CD4-positive, alpha-beta T cell (primary cell): ENCODE measurements around the gene PCF11. TPM values are rescaled to one million over a fixed set of nuclear protein-coding genes. Genes with fewer than 3 reads are reported as not detected.
"Not testable (repeated sequence)": the region's sequence is repeated elsewhere in the genome, so short reads cannot be mapped to it uniquely, and the experiment has no call there.

Experiments used
- ATAC-seq: fragments of 200-7000 bp; cut with Tn5 transposase; one replicate; pipeline ENCODE4 v1.10.0; 2022; ENCODE audit warnings: mild to moderate bottlenecking; ENCODE audit not compliant: poor library complexity
- CTCF ChIA-PET: fragments of 350-600 bp; sonication (Branson Sonifier 250); formaldehyde crosslinking; loops from one replicate; lab custom pipeline; 2021; ENCODE audit warnings: antibody characterized with exemption, inconsistent platforms; lab: Charles Lee
- POLR2A ChIA-PET: fragments of 350-600 bp; sonication (Branson Sonifier 250); formaldehyde crosslinking; loops from one replicate; lab custom pipeline; 2021; ENCODE audit warnings: antibody characterized with exemption, inconsistent platforms; lab: Charles Lee
- DNase-seq, 14 experiments: peaks; one replicate each; pipeline ENCODE4 v3.0.0-alpha.2; 2013 to 2020; ENCODE audit warnings: mixed read lengths in 2 of 14
- H3K27ac ChIP-seq, 2 donors: one replicate each; pipeline versions ENCODE4 v1.5.1 to v1.7.0; 2013; ENCODE audit warnings: low read length in 2 of 2, low read depth in 1 of 2, mild to moderate bottlenecking in 1 of 2
- H3K27me3 ChIP-seq, 2 experiments: 1 replicate in 1 of 2; 2 replicates in 1 of 2; pipeline versions ENCODE4 v1.6.1 to v1.7.0; 2013; ENCODE audit warnings: low read length in 2 of 2, control low read depth in 1 of 2, mild to moderate bottlenecking in 1 of 2, moderate library complexity in 1 of 2; ENCODE audit not compliant: insufficient read depth in 2 of 2, control insufficient read depth in 1 of 2
- H3K36me3 ChIP-seq: one replicate; pipeline ENCODE4 v1.6.1; 2013; ENCODE audit warnings: low read length, control low read depth; ENCODE audit not compliant: insufficient read depth
- H3K4me1 ChIP-seq: one replicate; pipeline ENCODE4 v1.6.1; 2013; ENCODE audit warnings: low read length, control low read depth; ENCODE audit not compliant: insufficient read depth
- H3K4me3 ChIP-seq: one replicate; pipeline ENCODE4 v1.5.1; 2013; ENCODE audit warnings: mild to moderate bottlenecking, low read length, moderate library complexity
- H3K9me3 ChIP-seq, 2 experiments: 1 replicate in 1 of 2; 2 replicates in 1 of 2; pipeline versions ENCODE4 v1.6.1 to v1.7.0; 2013; ENCODE audit warnings: low read length in 2 of 2, mild to moderate bottlenecking in 2 of 2, control low read depth in 1 of 2, moderate library complexity in 1 of 2; ENCODE audit not compliant: control insufficient read depth in 1 of 2, insufficient read depth in 1 of 2
- H3K27ac Mint-ChIP-seq: one replicate; pipeline ENCODE4 v1.8.0; 2020; ENCODE audit warnings: mixed read lengths
- H3K27me3 Mint-ChIP-seq: one replicate; pipeline ENCODE4 v1.8.0; 2021; ENCODE audit warnings: mixed read lengths
- H3K36me3 Mint-ChIP-seq: one replicate; pipeline ENCODE4 v1.8.0; 2021; ENCODE audit warnings: low read depth, mixed read lengths
- H3K4me1 Mint-ChIP-seq: one replicate; pipeline ENCODE4 v1.8.0; 2021; ENCODE audit warnings: low read depth, mixed read lengths
- H3K4me3 Mint-ChIP-seq: one replicate; pipeline ENCODE4 v1.8.0; 2020; ENCODE audit warnings: mild to moderate bottlenecking, mixed read lengths
- H3K9me3 Mint-ChIP-seq: one replicate; pipeline ENCODE4 v1.8.0; 2020; ENCODE audit warnings: mixed read lengths
- CTCF ChIP-seq: fragments of 200-600 bp; IDR thresholded peaks from one replicate; pipeline ENCODE4 v1.8.0; 2022; ENCODE audit warnings: antibody characterized with exemption, mild to moderate bottlenecking
- intact Hi-C, 2 experiments: fragments of 100-400 bp; cut with DNase I in 1 of 2; cut with micrococcal nuclease in 1 of 2; formaldehyde crosslinking; loops; one replicate each; pipeline versions ENCODE4 v1.15.1 to v1.9.0; 2023 to 2025; cut with DNase I, micrococcal nuclease
- total RNA-seq, 174 experiments: library from RNA in 2 of 174; stranded (reverse) in 2 of 174; gene quantifications; one replicate each; pipeline ENCODE4 v1.2.3 and lab custom pipeline; 2021 to 2026

Gene PCF11
- total RNA-seq, 2 experiments from 2014 or later, result 119 to 124 TPM

- intact Hi-C loops, result no loop called here
- ATAC-seq (no peak), DNase-seq (no peak)
- H3K27me3 ChIP-seq, result no peaks in the 10 kb centered on the region
- H3K4me3 ChIP-seq, result no peak overlapping the region
- ChIA-PET POLR2A (interaction anchor here (1.2 kb wide), 1 partner anchor 9 kb away, joined by 3 read pairs; no protein-coding TSS in a partner anchor), CTCF (no interaction called here)
- Mint-ChIP-seq H3K27ac (no peak overlapping the region), H3K27me3 (no peaks in the 10 kb centered on the region), H3K4me1 (peaks cover 10% of the 10 kb centered on the region), H3K36me3 (no peaks in the 10 kb centered on the region), H3K4me3 (no peak overlapping the region), H3K9me3 (no peaks in the 10 kb centered on the region)
- H3K27ac ChIP-seq, result no peak overlapping the region
- H3K4me1 ChIP-seq, result peaks cover 8% of the 10 kb centered on the region
- TF ChIP-seq CTCF, result no peak
- H3K9me3 ChIP-seq, result no peaks in the 10 kb centered on the region
- no peaks in the 10 kb centered on the region for H3K36me3 ChIP-seq
Measured at GRCh38 chr11:83127310-83127637, 29.7 kb upstream of the PCF11 start.

GRCh38 chr11:83132191-83132590, 24.7 kb upstream of the PCF11 start:
- Mint-ChIP-seq H3K4me1 (no peaks in the 10 kb centered on the region), H3K27me3 (no peaks in the 10 kb centered on the region), H3K27ac (no peak overlapping the region), H3K4me3 (no peak overlapping the region), H3K9me3 (no peaks in the 10 kb centered on the region), H3K36me3 (no peaks in the 10 kb centered on the region)
- H3K27ac ChIP-seq, result no peak overlapping the region
- POLR2A ChIA-PET, result interaction anchor here (1.2 kb wide), 1 partner anchor 24 kb away, joined by 3 read pairs; the partner anchor contains the start of gene PCF11
- H3K9me3 ChIP-seq, result no peaks in the 10 kb centered on the region
- H3K27me3 ChIP-seq, result no peaks in the 10 kb centered on the region
- ATAC-seq (no peak), DNase-seq (no peak)
- no peaks in the 10 kb centered on the region for H3K36me3 ChIP-seq
- TF ChIP-seq CTCF, result no peak
- H3K4me1 ChIP-seq, result no peaks in the 10 kb centered on the region
- intact Hi-C loops, result no loop called here
- CTCF ChIA-PET, result interaction anchor here (0.9 kb wide), 1 partner anchor 55 kb away, joined by 4 read pairs; no protein-coding TSS in a partner anchor
- no peak overlapping the region for H3K4me3 ChIP-seq

- DNase-seq, CTCF ChIA-PET, POLR2A ChIA-PET, H3K4me1 Mint-ChIP-seq, H3K36me3 Mint-ChIP-seq, H3K27ac Mint-ChIP-seq, ATAC-seq, H3K27me3 ChIP-seq, intact Hi-C loops, H3K4me3 ChIP-seq, H3K36me3 ChIP-seq, H3K27ac ChIP-seq, H3K9me3 Mint-ChIP-seq, H3K4me3 Mint-ChIP-seq, H3K27me3 Mint-ChIP-seq, H3K4me1 ChIP-seq, H3K9me3 ChIP-seq: not testable (repeated sequence)
Measured at GRCh38 chr11:83133266-83133665, 23.7 kb upstream of the PCF11 start.

- intact Hi-C loops, result no loop called here
- POLR2A ChIA-PET, result no interaction called here
- H3K27ac ChIP-seq, result no peak overlapping the region
- no peak overlapping the region for H3K4me3 Mint-ChIP-seq
- no peak overlapping the region for H3K27ac Mint-ChIP-seq
- ATAC-seq, result no peak
- no peaks in the 10 kb centered on the region for H3K36me3 ChIP-seq
- no peak overlapping the region for H3K4me3 ChIP-seq
- no peaks in the 10 kb centered on the region for H3K9me3 ChIP-seq
- no peaks in the 10 kb centered on the region for H3K27me3 ChIP-seq
- no peak for TF ChIP-seq CTCF
- no peaks in the 10 kb centered on the region for H3K4me1 ChIP-seq
- H3K4me1 Mint-ChIP-seq, result no peaks in the 10 kb centered on the region
- DNase-seq, result no peak
- CTCF ChIA-PET, result no interaction called here
- H3K27me3 Mint-ChIP-seq, result no peaks in the 10 kb centered on the region
- H3K36me3 Mint-ChIP-seq, result no peaks in the 10 kb centered on the region
- H3K9me3 Mint-ChIP-seq, result no peaks in the 10 kb centered on the region
Measured at GRCh38 chr11:83139310-83139709, 17.6 kb upstream of the PCF11 start.
